Prostate gland (tissue), 2 donors: Measurements from ENCODE around the gene GRID2. TPM values are rescaled to one million over a fixed set of nuclear protein-coding genes. Genes with fewer than 3 reads are reported as not detected.
"Not testable (repeated sequence)": the region's sequence is repeated elsewhere in the genome, so short reads cannot be mapped to it uniquely, and the experiment has no call there.

Experiments
- DNase-seq: peaks from one replicate; pipeline ENCODE4 v3.0.0-alpha.2; 2019; ENCODE audit warnings: low spot score
- H3K27ac ChIP-seq, 2 donors: fragments of 200-600 bp; sonication (generic); 2 replicates each; pipeline ENCODE4 v1.5.1; 2017 to 2019
- H3K27me3 ChIP-seq: fragments of 200-600 bp; sonication (generic); replicated peaks from 2 replicates; pipeline ENCODE4 v1.5.1; 2019; ENCODE audit not compliant: insufficient read depth
- H3K36me3 ChIP-seq, 2 donors: fragments of 200-600 bp; sonication (generic); 1 replicate in 1 of 2; 2 replicates in 1 of 2; pipeline versions ENCODE4 v1.5.1 to v1.8.1; 2017 to 2019
- H3K4me1 ChIP-seq: fragments of 200-600 bp; sonication (generic); replicated peaks from 2 replicates; pipeline ENCODE4 v1.5.1; 2019
- H3K4me3 ChIP-seq, 2 donors: fragments of 200-600 bp; sonication (generic); 2 replicates each; pipeline ENCODE4 v1.5.1; 2017 to 2019
- H3K9me3 ChIP-seq: fragments of 200-600 bp; sonication (generic); 2 replicates; pipeline ENCODE4 v1.5.1; 2017
- POLR2A ChIP-seq: fragments of 450-650 bp; IDR thresholded peaks from one replicate; pipeline ENCODE4 v1.6.1; 2016; ENCODE audit warnings: antibody characterized with exemption, mild to moderate bottlenecking
- POLR2AphosphoS5 ChIP-seq: sonication (generic); formaldehyde crosslinking; IDR thresholded peaks from one replicate; pipeline ENCODE4 v1.6.1; 2017; ENCODE audit warnings: antibody characterized with exemption
- WGBS: methylation state at CpG from one replicate; pipeline ENCODE4 v1.1.5; 2018; 5-methylcytosine and 5-hydroxymethylcytosine counted together
- intact Hi-C: fragments of 100-400 bp; cut with DNase I; formaldehyde crosslinking; loops from one replicate; pipeline ENCODE4 v1.14.2; 2022
- total RNA-seq, 2 donors: library from RNA; depleted of rRNA; stranded (reverse); fragments of >200 nt; gene quantifications; one replicate each; pipeline ENCODE4 v1.1.0, GENCODE V29; 2016
- TF ChIP-seq, protein P1 (sequence below), 4 experiments: fragments of 200-600 bp in 2 of 4; fragments of 450-650 bp in 2 of 4; sonication (generic) in 2 of 4; IDR thresholded peaks; 1 replicate in 3 of 4; 2 replicates in 1 of 4; pipeline ENCODE4 v1.5.1; 2016 to 2019; ENCODE audit warnings: antibody characterized with exemption in 4 of 4, mild to moderate bottlenecking in 2 of 4, moderate library complexity in 2 of 4

The GRID2 gene
- total RNA-seq, 2 donors from 2014 or later, result 0.09 to 11.0 TPM

DNA sequence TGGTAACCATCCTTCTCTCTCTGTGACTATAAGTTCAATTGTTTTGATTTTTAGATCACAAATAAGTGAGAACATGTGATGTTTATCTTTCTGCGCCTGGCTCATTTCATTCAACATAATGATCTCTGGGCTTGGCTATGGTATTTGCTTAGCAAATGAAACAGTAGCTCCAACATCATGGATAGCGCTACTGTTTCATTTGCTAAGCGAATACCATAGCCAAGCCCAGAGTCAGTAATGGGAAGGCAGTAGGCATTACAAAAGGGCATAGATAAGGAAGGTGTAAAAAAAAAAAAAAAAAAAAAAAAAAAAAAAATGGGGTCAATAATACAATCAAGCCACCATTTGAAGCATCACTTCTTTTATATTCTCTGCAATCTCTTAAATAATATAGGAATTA lies 1055.8 kb downstream of the GRID2 start:
- no peaks in the 10 kb centered on the region for H3K4me1 ChIP-seq
- H3K27ac ChIP-seq, result no peak overlapping the region
- no peaks in the 10 kb centered on the region for H3K27me3 ChIP-seq
- 74% methylated on average over 3 of the region's 3 CpGs for WGBS
- DNase-seq, result no peak
- TF ChIP-seq, protein P1, sequence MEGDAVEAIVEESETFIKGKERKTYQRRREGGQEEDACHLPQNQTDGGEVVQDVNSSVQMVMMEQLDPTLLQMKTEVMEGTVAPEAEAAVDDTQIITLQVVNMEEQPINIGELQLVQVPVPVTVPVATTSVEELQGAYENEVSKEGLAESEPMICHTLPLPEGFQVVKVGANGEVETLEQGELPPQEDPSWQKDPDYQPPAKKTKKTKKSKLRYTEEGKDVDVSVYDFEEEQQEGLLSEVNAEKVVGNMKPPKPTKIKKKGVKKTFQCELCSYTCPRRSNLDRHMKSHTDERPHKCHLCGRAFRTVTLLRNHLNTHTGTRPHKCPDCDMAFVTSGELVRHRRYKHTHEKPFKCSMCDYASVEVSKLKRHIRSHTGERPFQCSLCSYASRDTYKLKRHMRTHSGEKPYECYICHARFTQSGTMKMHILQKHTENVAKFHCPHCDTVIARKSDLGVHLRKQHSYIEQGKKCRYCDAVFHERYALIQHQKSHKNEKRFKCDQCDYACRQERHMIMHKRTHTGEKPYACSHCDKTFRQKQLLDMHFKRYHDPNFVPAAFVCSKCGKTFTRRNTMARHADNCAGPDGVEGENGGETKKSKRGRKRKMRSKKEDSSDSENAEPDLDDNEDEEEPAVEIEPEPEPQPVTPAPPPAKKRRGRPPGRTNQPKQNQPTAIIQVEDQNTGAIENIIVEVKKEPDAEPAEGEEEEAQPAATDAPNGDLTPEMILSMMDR (IDR thresholded peaks at IDR 0.05), result no peak
- TF ChIP-seq POLR2A, result no peak
- no peak for TF ChIP-seq POLR2AphosphoS5
- intact Hi-C loops, result no loop called here
- no peaks in the 10 kb centered on the region for H3K9me3 ChIP-seq
- H3K36me3 ChIP-seq, result no peaks in the 10 kb centered on the region
- H3K4me3 ChIP-seq, result no peak overlapping the region

DNA sequence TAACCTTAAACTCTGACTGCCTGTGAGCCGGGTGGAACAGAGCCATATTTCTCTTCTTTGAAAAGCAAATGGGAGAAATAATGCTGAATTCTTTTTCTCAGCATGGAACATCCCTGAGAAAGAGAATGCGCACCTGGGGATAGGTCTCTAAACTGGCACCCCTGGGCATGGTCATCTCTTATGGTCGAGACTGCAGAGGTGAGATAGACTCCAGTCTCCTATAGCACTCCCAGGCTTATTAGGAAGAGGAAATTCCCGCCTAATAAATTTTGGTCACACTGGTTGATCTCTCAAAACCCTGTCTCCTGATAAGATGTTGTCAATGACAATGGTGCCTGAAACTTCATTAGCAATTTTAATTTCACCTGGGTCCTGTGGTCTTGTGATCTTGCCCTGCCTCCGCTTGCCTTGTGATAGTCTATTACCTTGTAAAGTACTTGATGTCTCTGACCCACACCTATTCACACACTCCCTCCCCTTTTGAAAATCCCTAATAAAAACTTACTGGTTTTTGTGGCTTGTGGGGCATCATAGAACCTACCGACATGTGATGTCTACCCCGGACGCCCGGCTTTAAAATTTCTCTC lies 1062.5 kb downstream of the GRID2 start:
- DNase-seq, H3K36me3 ChIP-seq, H3K27me3 ChIP-seq, H3K27ac ChIP-seq, H3K4me1 ChIP-seq, H3K9me3 ChIP-seq, intact Hi-C loops, H3K4me3 ChIP-seq: not testable (repeated sequence)
- 85% methylated on average over 9 of the region's 9 CpGs for WGBS

- Histone ChIP-seq H3K36me3 (no peaks in the 10 kb centered on the region), H3K4me3 (no peak overlapping the region), H3K27ac (no peak overlapping the region), H3K27me3 (no peaks in the 10 kb centered on the region), H3K9me3 (no peaks in the 10 kb centered on the region), H3K4me1 (no peaks in the 10 kb centered on the region)
- intact Hi-C loops, result no loop called here
- DNase-seq, result no peak
- 66% methylated on average over 4 of the region's 4 CpGs for WGBS
- no peak for TF ChIP-seq POLR2AphosphoS5
- TF ChIP-seq, protein P1 (IDR thresholded peaks at IDR 0.05), result no peak
Observed at GRCh38 chr4:93368968-93369367, 1065.2 kb downstream of the GRID2 start.

DNA sequence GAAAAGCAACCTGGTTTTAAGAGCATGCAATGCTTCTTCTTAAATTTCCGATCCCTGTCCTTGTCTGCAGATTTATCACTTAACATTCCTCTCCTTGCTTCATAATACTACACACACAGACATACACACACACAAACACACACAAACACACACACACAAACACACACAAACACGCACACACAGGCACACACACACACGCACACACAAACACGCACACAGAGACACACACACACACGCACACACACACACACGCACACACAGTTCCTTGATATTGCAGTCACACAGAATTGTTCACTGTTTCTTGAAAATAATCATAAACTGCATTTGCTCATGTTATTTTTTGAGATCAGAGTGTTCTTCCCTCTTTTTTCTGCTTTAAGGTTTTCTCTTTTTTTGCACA lies 1066.5 kb downstream of the GRID2 start:
- TF ChIP-seq POLR2AphosphoS5 (no peak), POLR2A (no peak)
- TF ChIP-seq, protein P1 (IDR thresholded peaks at IDR 0.05), result no peak
- intact Hi-C loops, result no loop called here
- WGBS, result 90% methylated on average over 6 of the region's 6 CpGs

GRCh38 chr4:93373893-93374860 lies 1070.4 kb downstream of the GRID2 start:
- no peaks in the 10 kb centered on the region for H3K27me3 ChIP-seq
- H3K4me1 ChIP-seq, result no peaks in the 10 kb centered on the region
- DNase-seq, result no peak
- intact Hi-C loops, result no loop called here
- 78% methylated on average over 4 of the region's 4 CpGs for WGBS
- H3K4me3 ChIP-seq, result no peak overlapping the region
- H3K9me3 ChIP-seq, result no peaks in the 10 kb centered on the region
- H3K36me3 ChIP-seq, result no peaks in the 10 kb centered on the region
- TF ChIP-seq POLR2AphosphoS5 (no peak), POLR2A (no peak)
- TF ChIP-seq, protein P1 (IDR thresholded peaks at IDR 0.05), result no peak
- no peak overlapping the region for H3K27ac ChIP-seq

More for the DNA sequence above, 1066.5 kb downstream of the GRID2 start:
- H3K36me3 ChIP-seq, result no peaks in the 10 kb centered on the region
- no peak for DNase-seq
- no peaks in the 10 kb centered on the region for H3K9me3 ChIP-seq
- no peak overlapping the region for H3K27ac ChIP-seq
- no peak overlapping the region for H3K4me3 ChIP-seq
- H3K4me1 ChIP-seq, result no peaks in the 10 kb centered on the region
- H3K27me3 ChIP-seq, result no peaks in the 10 kb centered on the region
